AG04450 (cell line): Measurements from ENCODE around the gene PIK3AP1. TPM values are rescaled to one million over a fixed set of nuclear protein-coding genes. Genes with fewer than 3 reads are reported as not detected.

Experiments
- CTCF ChIA-PET: fragments of 300-600, 350-600 bp; formaldehyde crosslinking; extraction: SDS; loops from one replicate; lab custom pipeline; 2022; ENCODE audit warnings: antibody characterized with exemption, inconsistent platforms; lab: Charles Lee
- POLR2A ChIA-PET: fragments of 350-600 bp; formaldehyde crosslinking; extraction: SDS; loops from one replicate; lab custom pipeline; 2021; ENCODE audit warnings: antibody characterized with exemption, inconsistent platforms; lab: Yijun Ruan, JAX
- DNase-seq: peaks from one replicate; pipeline ENCODE4 v3.0.0-alpha.2; 2011; ENCODE audit warnings: low read depth, low spot score
- H3K27ac ChIP-seq: one replicate; pipeline ENCODE4 v1.5.1; 2012; ENCODE audit warnings: low read depth, low read length, control low read depth
- H3K27me3 ChIP-seq: one replicate; pipeline ENCODE4 v1.6.0; 2012; ENCODE audit warnings: low read length; ENCODE audit not compliant: control insufficient read depth, insufficient read depth
- H3K4me3 ChIP-seq: 2 replicates; pipeline ENCODE4 v1.5.1; 2011; ENCODE audit warnings: mild to moderate bottlenecking, low read depth, low read length, control low read depth
- H3K9me3 ChIP-seq: 2 replicates; pipeline ENCODE4 v1.5.1; 2012; ENCODE audit warnings: low read length; ENCODE audit not compliant: control insufficient read depth, insufficient read depth
- CTCF ChIP-seq: IDR thresholded peaks from 2 replicates; pipeline ENCODE4 v1.5.1; 2011; ENCODE audit warnings: low read depth, low read length, control low read depth, inconsistent platforms
- polyA plus RNA-seq: library from polyadenylated mRNA; depleted of rRNA; stranded (reverse); fragments of >200 nt; gene quantifications from 2 replicates; pipeline ENCODE4 v1.2.3, GENCODE V29; 2011

The PIK3AP1 gene
- polyA plus RNA-seq, 1 experiment, result 0.05 TPM

DNA sequence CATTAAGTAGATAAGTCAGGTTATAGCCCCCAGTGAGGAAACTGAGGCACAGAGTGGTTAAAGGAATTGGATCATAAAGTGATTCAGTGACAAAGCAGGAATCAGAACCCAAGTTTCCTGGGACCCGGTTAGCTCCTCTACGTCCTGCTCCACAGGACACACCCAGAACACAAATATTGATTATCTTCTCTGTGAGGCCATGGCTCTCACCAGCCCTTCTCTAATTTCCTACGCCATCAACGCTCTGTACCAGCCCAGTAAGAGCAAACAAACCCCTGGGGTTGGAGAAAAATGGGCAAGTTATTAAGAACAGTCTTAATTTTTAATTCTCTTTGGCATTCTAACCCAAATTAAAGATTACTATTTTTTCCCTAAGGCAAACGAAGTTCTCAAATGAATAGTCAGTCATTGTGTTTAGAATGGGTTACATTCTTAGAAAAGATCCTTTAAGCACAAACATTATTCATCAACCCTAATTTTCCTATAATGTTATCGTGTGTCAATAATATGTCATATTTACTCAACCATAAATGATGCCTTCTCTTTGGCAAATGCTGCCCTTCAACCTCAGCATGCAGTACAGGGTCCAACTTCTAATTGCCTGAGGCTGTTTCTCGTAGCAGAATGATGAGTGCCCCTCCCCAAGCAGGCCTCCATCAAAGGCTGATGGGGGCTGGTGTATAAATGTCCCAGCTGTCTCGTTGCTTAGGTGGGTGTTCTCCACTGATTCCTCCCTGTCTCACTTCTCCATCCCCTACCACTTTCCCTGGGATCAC, 108.1 kb downstream of the PIK3AP1 start:
- CTCF ChIA-PET, result no interaction called here
- H3K9me3 ChIP-seq, result no peaks in the 10 kb centered on the region
- no peak for TF ChIP-seq CTCF
- DNase-seq, result no peak
- no peak overlapping the region for H3K27ac ChIP-seq
- POLR2A ChIA-PET, result no interaction called here
- peaks cover 6% of the 10 kb centered on the region for H3K27me3 ChIP-seq
- H3K4me3 ChIP-seq, result no peak overlapping the region

- CTCF ChIA-PET, result no interaction called here
- TF ChIP-seq CTCF, result no peak
- Histone ChIP-seq H3K27me3 (peaks cover 9% of the 10 kb centered on the region), H3K27ac (no peak overlapping the region), H3K9me3 (no peaks in the 10 kb centered on the region), H3K4me3 (no peak overlapping the region)
- DNase-seq, result no peak
- POLR2A ChIA-PET, result no interaction called here
Measured at GRCh38 chr10:96610817-96611216, 109.5 kb downstream of the PIK3AP1 start.

GRCh38 chr10:96609510-96609909, 110.8 kb downstream of the PIK3AP1 start:
- Histone ChIP-seq H3K4me3 (no peak overlapping the region), H3K27ac (no peak overlapping the region), H3K9me3 (no peaks in the 10 kb centered on the region), H3K27me3 (peaks cover 9% of the 10 kb centered on the region)
- POLR2A ChIA-PET, result no interaction called here
- TF ChIP-seq CTCF, result no peak
- DNase-seq, result no peak
- CTCF ChIA-PET, result no interaction called here

DNA sequence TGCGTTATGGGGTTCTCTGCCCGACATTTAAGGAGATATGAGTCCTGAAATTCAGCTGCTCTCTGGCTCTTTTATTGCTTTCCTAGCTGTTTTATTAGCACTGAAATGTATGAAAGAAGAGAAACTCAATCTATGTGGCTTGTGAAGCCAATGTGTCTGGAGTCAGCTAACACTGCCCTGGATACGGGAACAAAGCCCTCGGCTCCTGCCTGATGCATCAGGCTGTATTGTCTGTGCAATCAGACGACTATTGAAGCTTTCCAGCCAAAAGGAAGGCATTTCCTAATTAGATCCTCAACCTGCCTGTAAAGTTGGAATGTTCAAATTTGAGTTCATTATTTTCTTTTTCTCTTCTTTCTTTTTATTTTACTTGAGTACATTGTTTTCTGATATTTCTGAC, 111.5 kb downstream of the PIK3AP1 start:
- no peak overlapping the region for H3K27ac ChIP-seq
- TF ChIP-seq CTCF, result no peak
- ChIA-PET CTCF (no interaction called here), POLR2A (no interaction called here)
- no peak for DNase-seq
- H3K27me3 ChIP-seq, result peaks cover 9% of the 10 kb centered on the region
- H3K4me3 ChIP-seq, result no peak overlapping the region
- no peaks in the 10 kb centered on the region for H3K9me3 ChIP-seq

GRCh38 chr10:96608262-96608661, 112.1 kb downstream of the PIK3AP1 start:
- no peak for DNase-seq
- no peak overlapping the region for H3K4me3 ChIP-seq
- H3K9me3 ChIP-seq, result no peaks in the 10 kb centered on the region
- CTCF ChIA-PET, result no interaction called here
- TF ChIP-seq CTCF, result no peak
- H3K27me3 ChIP-seq, result peaks cover 9% of the 10 kb centered on the region
- no peak overlapping the region for H3K27ac ChIP-seq
- POLR2A ChIA-PET, result no interaction called here
